HCT116 (cell line): ENCODE data around the gene SYNPR. TPM values are rescaled to one million over a fixed set of nuclear protein-coding genes. Genes with fewer than 3 reads are reported as not detected.

Experiments used
- ATAC-seq: fragments of 200-7000 bp; cut with Tn5 transposase; 2 replicates; pipeline ENCODE4 v1.9.1; 2020; ENCODE audit warnings: mild to moderate bottlenecking, moderate library complexity
- BruUV-seq: library from RNA; stranded (reverse); fragments of 400-500 nt; replicated peaks from 2 replicates; lab custom pipeline; 2021; lab: Mats Ljungman, UMichigan
- CTCF ChIA-PET: fragments of 300-600 bp; sonication (Branson Sonifier 250); formaldehyde crosslinking; loops from one replicate; lab custom pipeline; 2021; ENCODE audit warnings: antibody characterized with exemption; lab: Charles Lee
- POLR2A ChIA-PET: fragments of 300-600, 350-600 bp; sonication (Branson Sonifier 250); formaldehyde crosslinking; loops from one replicate; lab custom pipeline; 2021; ENCODE audit warnings: antibody characterized with exemption; lab: Charles Lee
- RAD21 ChIA-PET, 2 experiments: fragments of 300-600 bp; sonication (Branson Sonifier 250); formaldehyde crosslinking; loops; one replicate each; lab custom pipeline; 2023; ENCODE audit warnings: low total read pairs in 2 of 2; ENCODE audit not compliant: uncharacterized antibody in 2 of 2, unreplicated experiment in 2 of 2, low non-redundant PET in 1 of 2; lab: Charles Lee
- DNase-seq: peaks from one replicate; pipeline ENCODE4 v3.0.0-alpha.2; 2010; ENCODE audit warnings: low read depth, low spot score
- H2AFZ ChIP-seq: fragments of 200-600 bp; shearing (Covaris generic), sonication (generic); 2 replicates; pipeline ENCODE4 v1.6.1; 2017; ENCODE audit warnings: low read depth, mixed run types, mixed read lengths, antibody characterized with exemption, low read length; ENCODE audit not compliant: poor library complexity, severe bottlenecking
- H3K27ac ChIP-seq: 2 replicates; pipeline ENCODE4 v1.5.1; 2012; ENCODE audit warnings: low read depth, low read length
- H3K27me3 ChIP-seq: fragments of 200-600 bp; sonication (generic); 2 replicates; pipeline ENCODE4 v1.6.1; 2016; ENCODE audit warnings: mixed run types, low read length, mixed read lengths; ENCODE audit not compliant: insufficient read depth
- H3K36me3 ChIP-seq, 2 experiments: fragments of 200-500 bp in 1 of 2; fragments of 200-600 bp in 1 of 2; sonication (Bioruptor generic) in 1 of 2; sonication (generic) in 1 of 2; 2 replicates each; pipeline versions ENCODE4 v1.5.1 to v1.6.1; 2014 to 2016; ENCODE audit warnings: low read length in 2 of 2, inconsistent platforms in 1 of 2, mixed read lengths in 1 of 2, mixed run types in 1 of 2; ENCODE audit not compliant: insufficient read depth in 2 of 2, control insufficient read depth in 1 of 2
- H3K4me1 ChIP-seq, 2 experiments: fragments of 200-600 bp in 1 of 2; sonication (generic) in 1 of 2; 2 replicates each; pipeline versions ENCODE4 v1.5.1 to v1.6.1; 2012 to 2017; ENCODE audit warnings: low read length in 2 of 2, inconsistent platforms in 1 of 2, mild to moderate bottlenecking in 1 of 2, mixed read lengths in 1 of 2, mixed run types in 1 of 2, moderate library complexity in 1 of 2; ENCODE audit not compliant: insufficient read depth in 2 of 2, control insufficient read depth in 1 of 2
- H3K4me2 ChIP-seq: fragments of 200-600 bp; sonication (generic); 2 replicates; pipeline ENCODE4 v1.6.1; 2017; ENCODE audit warnings: mixed run types, low read length, mixed read lengths
- H3K4me3 ChIP-seq, 2 experiments: fragments of 200-600 bp in 1 of 2; sonication (generic) in 1 of 2; replicated peaks in 1 of 2; 2 replicates each; pipeline ENCODE4 v1.5.1; 2011 to 2016; ENCODE audit warnings: low read length in 2 of 2, control low read depth in 1 of 2, low read depth in 1 of 2, mild to moderate bottlenecking in 1 of 2, mixed read lengths in 1 of 2, mixed run types in 1 of 2
- H3K79me2 ChIP-seq: fragments of 200-600 bp; sonication (generic); 2 replicates; pipeline ENCODE4 v1.6.1; 2017; ENCODE audit warnings: mild to moderate bottlenecking, mixed run types, low read length, moderate library complexity, mixed read lengths; ENCODE audit not compliant: insufficient read depth
- H3K9ac ChIP-seq: fragments of 200-600 bp; sonication (generic); 2 replicates; pipeline ENCODE4 v1.6.1; 2016; ENCODE audit warnings: low read length, mixed read lengths
- H3K9me2 ChIP-seq: fragments of 200-600 bp; sonication (generic), shearing (Covaris generic); 2 replicates; pipeline ENCODE4 v1.6.1; 2017; ENCODE audit warnings: mixed run types, mild to moderate bottlenecking, moderate library complexity; ENCODE audit not compliant: insufficient read depth
- H3K9me3 ChIP-seq, 2 experiments: fragments of 200-500 bp in 1 of 2; fragments of 200-600 bp in 1 of 2; sonication (Bioruptor generic) in 1 of 2; sonication (generic) in 1 of 2; 2 replicates each; pipeline ENCODE4 v1.6.1; 2014 to 2017; ENCODE audit warnings: low read length in 2 of 2, mixed read lengths in 2 of 2, inconsistent platforms in 1 of 2, low read depth in 1 of 2, mild to moderate bottlenecking in 1 of 2, mixed run types in 1 of 2, moderate library complexity in 1 of 2; ENCODE audit not compliant: control insufficient read depth in 1 of 2, insufficient read depth in 1 of 2
- H4K20me1 ChIP-seq: fragments of 200-600 bp; sonication (generic), shearing (Covaris generic); 2 replicates; pipeline ENCODE4 v1.6.1; 2017; ENCODE audit warnings: mixed run types, mild to moderate bottlenecking, moderate library complexity; ENCODE audit not compliant: insufficient read depth
- CEBPB ChIP-seq: IDR thresholded peaks from 2 replicates; pipeline ENCODE4 v1.6.1; 2012; ENCODE audit warnings: low read depth
- CTCF ChIP-seq, 3 experiments: fragments of 200-600 bp in 1 of 3; sonication (generic) in 1 of 3; IDR thresholded peaks in 2 of 3; conservative IDR thresholded peaks in 1 of 3; 2 replicates each; pipeline ENCODE4 v1.5.1; 2012 to 2017; ENCODE audit warnings: low read depth in 2 of 3, low read length in 2 of 3, antibody characterized with exemption in 1 of 3, borderline replicate concordance in 1 of 3, control low read depth in 1 of 3, mild to moderate bottlenecking in 1 of 3, mixed read lengths in 1 of 3, mixed run types in 1 of 3, moderate library complexity in 1 of 3; ENCODE audit not compliant: insufficient read depth in 1 of 3
- ELF1 ChIP-seq: IDR thresholded peaks from 2 replicates; pipeline ENCODE4 v1.6.1; 2012; ENCODE audit warnings: low read depth, borderline replicate concordance
- EZH2phosphoT487 ChIP-seq: fragments of 200-600 bp; IDR thresholded peaks from 2 replicates; pipeline ENCODE4 v1.6.1; 2018; ENCODE audit warnings: antibody characterized with exemption, borderline replicate concordance
- FOSL1 ChIP-seq: IDR thresholded peaks from 2 replicates; pipeline ENCODE4 v1.6.1; 2012; ENCODE audit warnings: low read depth
- POLR2A ChIP-seq: IDR thresholded peaks from 2 replicates; pipeline ENCODE4 v1.7.0; 2011; ENCODE audit warnings: borderline replicate concordance; ENCODE audit not compliant: insufficient read depth, insufficient read length; ENCODE audit errors: extremely low read depth
- RAD21 ChIP-seq: IDR thresholded peaks from 2 replicates; pipeline ENCODE4 v1.6.1; 2012; ENCODE audit warnings: low read depth, mild to moderate bottlenecking
- SIN3A ChIP-seq: IDR thresholded peaks from 2 replicates; pipeline ENCODE4 v1.6.1; 2012; ENCODE audit warnings: low read depth
- ZNF274 ChIP-seq: fragments of 200-500 bp; sonication (Bioruptor generic); IDR thresholded peaks from 2 replicates; pipeline ENCODE4 v1.6.1; 2014; ENCODE audit warnings: mild to moderate bottlenecking, low read depth, low read length, inconsistent platforms
- intact Hi-C: fragments of 100-400 bp; cut with micrococcal nuclease; formaldehyde crosslinking; loops from 2 replicates; pipeline ENCODE4 v1.10.0; 2022
- total RNA-seq: library from RNA; stranded (reverse); gene quantifications from one replicate; pipeline ENCODE4 v1.2.1, GENCODE V29; 2021; ENCODE audit not compliant: unreplicated experiment
- TF ChIP-seq, protein P1 (sequence below): IDR thresholded peaks from 2 replicates; pipeline ENCODE4 v1.6.1; 2011; ENCODE audit warnings: mild to moderate bottlenecking, low read length, moderate library complexity; ENCODE audit not compliant: insufficient replicate concordance; ENCODE audit errors: extremely low read depth
- TF ChIP-seq, protein P2 (sequence below): IDR thresholded peaks from 2 replicates; pipeline ENCODE4 v1.6.1; 2012

The SYNPR gene
- total RNA-seq, 1 experiment from 2014 or later, result not detected

GRCh38 chr3:63245726-63246241 lies 32.3 kb upstream of the SYNPR start:
- RAD21 ChIA-PET, result no interaction called here
- intact Hi-C loops, result no loop called here

DNA sequence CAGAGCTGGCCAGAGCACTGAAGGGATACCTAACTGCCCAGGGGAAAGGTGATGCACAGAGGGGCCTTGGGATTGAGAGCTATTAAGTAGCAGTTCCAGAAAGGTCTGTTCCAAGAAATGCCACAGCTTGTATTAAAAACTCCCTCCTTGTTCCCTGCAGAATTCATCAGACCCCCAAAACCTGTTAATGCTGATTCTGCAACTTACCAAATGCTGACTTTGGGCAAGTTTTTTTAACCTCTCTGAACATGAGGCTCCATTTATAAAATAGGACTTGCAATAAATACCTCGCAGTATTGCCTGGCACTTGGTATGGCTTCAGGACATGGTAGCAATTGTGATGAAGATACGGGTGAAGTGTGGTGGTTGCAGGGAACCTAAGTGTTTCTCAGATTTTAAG lies 30.1 kb upstream of the SYNPR start:
- ChIA-PET CTCF (no interaction called here), POLR2A (no interaction called here), RAD21 (no interaction called here)
- Histone ChIP-seq H3K9me3 (no peaks in the 10 kb centered on the region), H3K27me3 (no peaks in the 10 kb centered on the region; the same call in 1 of the 2 replicates), H3K36me3 (no peaks in the 10 kb centered on the region), H3K79me2 (no peaks in the 10 kb centered on the region), H4K20me1 (no peaks in the 10 kb centered on the region), H3K4me2 (no peak overlapping the region), H3K9ac (no peak overlapping the region), H2AFZ (no peak overlapping the region), H3K27ac (no peak overlapping the region), H3K4me3 (no peak overlapping the region), H3K4me1 (no peaks in the 10 kb centered on the region), H3K9me2 (no peaks in the 10 kb centered on the region)
- no peak for ATAC-seq
- DNase-seq, result no peak
- no TSS peak for BruUV-seq
- intact Hi-C loops, result no loop called here
- TF ChIP-seq FOSL1 (no peak), CEBPB (no peak), RAD21 (no peak), ZNF274 (no peak), ELF1 (no peak), CTCF (IDR thresholded peaks at IDR 0.05 in 2 of 3, conservative IDR thresholded peaks at IDR 0.05 in 1 of 3; ENCODE audit: borderline replicate concordance in 1 of 3, insufficient read depth in 1 of 3, low read depth in 2 of 3, low read length in 2 of 3) (no peak), EZH2phosphoT487 (no peak), SIN3A (no peak), POLR2A (no peak)
- TF ChIP-seq, protein P1, sequence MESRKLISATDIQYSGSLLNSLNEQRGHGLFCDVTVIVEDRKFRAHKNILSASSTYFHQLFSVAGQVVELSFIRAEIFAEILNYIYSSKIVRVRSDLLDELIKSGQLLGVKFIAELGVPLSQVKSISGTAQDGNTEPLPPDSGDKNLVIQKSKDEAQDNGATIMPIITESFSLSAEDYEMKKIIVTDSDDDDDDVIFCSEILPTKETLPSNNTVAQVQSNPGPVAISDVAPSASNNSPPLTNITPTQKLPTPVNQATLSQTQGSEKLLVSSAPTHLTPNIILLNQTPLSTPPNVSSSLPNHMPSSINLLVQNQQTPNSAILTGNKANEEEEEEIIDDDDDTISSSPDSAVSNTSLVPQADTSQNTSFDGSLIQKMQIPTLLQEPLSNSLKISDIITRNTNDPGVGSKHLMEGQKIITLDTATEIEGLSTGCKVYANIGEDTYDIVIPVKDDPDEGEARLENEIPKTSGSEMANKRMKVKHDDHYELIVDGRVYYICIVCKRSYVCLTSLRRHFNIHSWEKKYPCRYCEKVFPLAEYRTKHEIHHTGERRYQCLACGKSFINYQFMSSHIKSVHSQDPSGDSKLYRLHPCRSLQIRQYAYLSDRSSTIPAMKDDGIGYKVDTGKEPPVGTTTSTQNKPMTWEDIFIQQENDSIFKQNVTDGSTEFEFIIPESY, result no peak

More at GRCh38 chr3:63245726-63246241, 32.3 kb upstream of the SYNPR start:
- H3K4me1 ChIP-seq, result no peaks in the 10 kb centered on the region
- no peaks in the 10 kb centered on the region for H3K9me3 ChIP-seq
- H3K27ac ChIP-seq, result no peak overlapping the region
- H2AFZ ChIP-seq, result no peak overlapping the region
- no peaks in the 10 kb centered on the region for H3K36me3 ChIP-seq
- DNase-seq, result no peak
- H3K4me3 ChIP-seq, result no peak overlapping the region
- H4K20me1 ChIP-seq, result no peaks in the 10 kb centered on the region
- no TSS peak for BruUV-seq
- H3K27me3 ChIP-seq, result no peaks in the 10 kb centered on the region; the same call in 1 of the 2 replicates
- H3K9me2 ChIP-seq, result no peaks in the 10 kb centered on the region
- ATAC-seq, result no peak
- ChIA-PET CTCF (no interaction called here), POLR2A (no interaction called here)
- TF ChIP-seq FOSL1 (no peak), ELF1 (no peak), RAD21 (peak; percentile 27)
- TF ChIP-seq, protein P2, sequence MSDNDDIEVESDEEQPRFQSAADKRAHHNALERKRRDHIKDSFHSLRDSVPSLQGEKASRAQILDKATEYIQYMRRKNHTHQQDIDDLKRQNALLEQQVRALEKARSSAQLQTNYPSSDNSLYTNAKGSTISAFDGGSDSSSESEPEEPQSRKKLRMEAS, result no peak
- TF ChIP-seq, protein P1, result no peak
- no peak overlapping the region for H3K9ac ChIP-seq
- H3K79me2 ChIP-seq, result no peaks in the 10 kb centered on the region
- no peak overlapping the region for H3K4me2 ChIP-seq
